NCI-H2227 treated with DMSO at 0.1 percent for 48 hours (cell line): ENCODE results near the gene CD300LG.
"Not testable (repeated sequence)": the region's sequence is repeated elsewhere in the genome, so short reads cannot be mapped to it uniquely, and the experiment has no call there.

Experiments used
- DNase-seq: peaks from one replicate; lab custom pipeline; 2025; lab: John Stamatoyannopoulos, UW

CD300LG gene

GRCh38 chr17:43855061-43855460 is 8.1 kb downstream of the CD300LG start:
- DNase-seq: no peak

GRCh38 chr17:43856141-43856540 is 9.2 kb downstream of the CD300LG start:
- no peak for DNase-seq

- no peak for DNase-seq
Measured at GRCh38 chr17:43857141-43857540, 10.2 kb downstream of the CD300LG start.

- no peak for DNase-seq
Measured at GRCh38 chr17:43857957-43858600, 11.1 kb downstream of the CD300LG start.

GRCh38 chr17:43860077-43860725 is 13.2 kb downstream of the CD300LG start:
- DNase-seq: no peak

GRCh38 chr17:43860927-43861622 is 14.1 kb downstream of the CD300LG start:
- DNase-seq: no peak

- DNase-seq: no peak
Measured at GRCh38 chr17:43861960-43862359, 15.0 kb downstream of the CD300LG start.

GRCh38 chr17:43864161-43864984 is 17.4 kb downstream of the CD300LG start:
- DNase-seq: no peak

GRCh38 chr17:43868226-43868994 is 21.4 kb downstream of the CD300LG start:
- no peak for DNase-seq

GRCh38 chr17:43869031-43869430 is 22.1 kb downstream of the CD300LG start:
- not testable (repeated sequence) for DNase-seq

- no peak for DNase-seq
Measured at GRCh38 chr17:43871946-43872690, 25.1 kb downstream of the CD300LG start.

GRCh38 chr17:43873091-43873490 is 26.1 kb downstream of the CD300LG start:
- no peak for DNase-seq

- no peak for DNase-seq
Measured at GRCh38 chr17:43873815-43874214, 26.8 kb downstream of the CD300LG start.

GRCh38 chr17:43874293-43874692 is 27.3 kb downstream of the CD300LG start:
- DNase-seq: no peak

GRCh38 chr17:43875476-43876147 is 28.6 kb downstream of the CD300LG start:
- DNase-seq: no peak

GRCh38 chr17:43877031-43877430 is 30.1 kb downstream of the CD300LG start:
- DNase-seq: no peak

GRCh38 chr17:43877451-43878155 is 30.6 kb downstream of the CD300LG start:
- DNase-seq: no peak

- peak; percentile 58 for DNase-seq
Measured at GRCh38 chr17:43878260-43879175, 31.5 kb downstream of the CD300LG start.
